HG03558 (cell line): ENCODE results near the gene IL21R.

Source experiments
- ATAC-seq: cut with Tn5 transposase; IDR thresholded peaks from one replicate; pipeline ENCODE4 v1.9.1; 2021; ENCODE audit warnings: moderate number of reproducible peaks; ENCODE audit not compliant: unreplicated experiment; ENCODE audit errors: extremely low read depth

Gene IL21R

DNA sequence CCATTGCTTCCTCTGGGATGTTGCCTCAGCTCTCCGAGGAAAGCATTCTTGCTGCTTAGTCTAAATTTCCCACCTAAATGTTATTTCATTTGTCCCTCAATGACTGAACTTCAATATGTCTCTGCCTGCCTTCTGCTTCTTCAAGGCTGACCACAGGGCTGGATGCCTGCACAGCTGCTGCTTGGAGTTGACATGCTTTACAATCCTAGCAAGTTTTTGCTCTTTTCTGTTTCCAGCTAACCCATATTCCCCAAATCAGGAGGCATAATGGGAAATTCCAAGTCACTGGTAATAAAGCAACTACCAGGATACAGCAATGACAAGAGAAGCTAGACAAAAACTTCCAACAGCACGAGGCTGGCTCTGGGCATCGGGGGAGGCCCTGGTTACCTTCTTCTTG is 98.8 kb downstream of the IL21R start:
- no peak for ATAC-seq
